ENCODE measurements around the gene TRAF3IP3. TPM values are rescaled to one million over a fixed set of nuclear protein-coding genes. Genes with fewer than 3 reads are reported as not detected.

The TRAF3IP3 gene
- total and polyA plus RNA-seq, 2 of the 13 experiments (the other 11 are each of a cell fraction or from before 2014, with no cell fraction given) = not detected

GRCh38 chr1:209784265-209785169 lies 28.7 kb downstream of the TRAF3IP3 start, which contains the start of gene C1orf74 (continued):
- TF ChIP-seq SMARCC2 (IDR thresholded peaks at IDR 0.05) (no peak), SCMH1 (CRISPR knock-in tag; IDR thresholded peaks at IDR 0.05; ENCODE audit: borderline replicate concordance) (no peak), FOXO1 (CRISPR knock-in tag; IDR thresholded peaks at IDR 0.05) (no peak), ZNF556 (CRISPR knock-in tag; IDR thresholded peaks at IDR 0.05; ENCODE audit: borderline replicate concordance) (no peak), TBP (CRISPR knock-in tag; IDR thresholded peaks at IDR 0.05) (no peak), ZNF546 (CRISPR knock-in tag; conservative IDR thresholded peaks at IDR 0.05) (no peak), FOXP4 (CRISPR knock-in tag; IDR thresholded peaks at IDR 0.05) (0 out of 2 replicates have a peak, but pooled peaks have one; percentile 24), HNRNPUL1 (IDR thresholded peaks at IDR 0.05; ENCODE audit: low read depth, low read length) (no peak), BRD4 (CRISPR knock-in tag; IDR thresholded peaks at IDR 0.05) (0 out of 2 replicates have a peak, but pooled peaks have one; percentile 21), ZNF737 (CRISPR knock-in tag; IDR thresholded peaks at IDR 0.05; ENCODE audit: borderline replicate concordance) (no peak), ZNF687 (CRISPR knock-in tag; IDR thresholded peaks at IDR 0.05) (peak; percentile 88), ZNF709 (CRISPR knock-in tag; IDR thresholded peaks at IDR 0.05) (peak; percentile 65; the same call in 1 of the 2 replicates), KLF16 (CRISPR knock-in tag; IDR thresholded peaks at IDR 0.05) (peak in 1 of 2 experiments; percentile 68; a peak in 1 of 4 replicates), DBP (CRISPR knock-in tag; IDR thresholded peaks at IDR 0.05; ENCODE audit: not compliant biosample characterization) (no peak), BHLHE40 (IDR thresholded peaks at IDR 0.05; ENCODE audit: low read length) (no peak), ZNF251 (CRISPR knock-in tag; IDR thresholded peaks at IDR 0.05) (no peak), RFX3 (CRISPR knock-in tag; IDR thresholded peaks at IDR 0.05) (no peak), PLSCR1 (CRISPR knock-in tag; IDR thresholded peaks at IDR 0.05; ENCODE audit: borderline replicate concordance) (no peak), MNT (IDR thresholded peaks at IDR 0.05) (no peak)

Measured in HepG2 (cell line).